GM12878 (cell line): ENCODE data around the gene CYP1B1. TPM values are rescaled to one million over a fixed set of nuclear protein-coding genes. Genes with fewer than 3 reads are reported as not detected.

Experiments
- ATAC-seq: fragments of 200-7000 bp; cut with Tn5 transposase; 3 replicates; pipeline ENCODE4 v1.9.1; 2020; ENCODE audit warnings: mild to moderate bottlenecking, moderate library complexity
- BruUV-seq: library from RNA; stranded (reverse); fragments of 400-500 nt; replicated peaks from 2 replicates; lab custom pipeline; 2021; lab: Mats Ljungman, UMichigan
- CTCF ChIA-PET: fragments of 300-600 bp; sonication (Branson Sonifier 250); formaldehyde crosslinking; extraction: SDS; loops from one replicate; lab custom pipeline; 2021; ENCODE audit warnings: inconsistent platforms; lab: Yijun Ruan, JAX
- POLR2A ChIA-PET: fragments of 350-600 bp; formaldehyde crosslinking; extraction: SDS; loops from one replicate; lab custom pipeline; 2021; ENCODE audit warnings: inconsistent platforms; lab: Charles Lee
- RAD21 ChIA-PET: fragments of 300-600 bp; sonication (Branson Sonifier 250); formaldehyde crosslinking; loops from one replicate; lab custom pipeline; 2023; ENCODE audit warnings: antibody characterized with exemption; ENCODE audit not compliant: unreplicated experiment; lab: Charles Lee
- SMC1A ChIA-PET: fragments of 300-600 bp; sonication (Branson Sonifier 250); formaldehyde crosslinking; loops from one replicate; lab custom pipeline; 2023; ENCODE audit not compliant: unreplicated experiment, uncharacterized antibody; lab: Charles Lee
- DNase-seq: peaks from one replicate; pipeline ENCODE4 v3.0.0-alpha.2; 2011; ENCODE audit warnings: low read depth, low spot score
- FAIRE-seq: peaks from 3 replicates; lab custom pipeline; 2011; peaks lifted over from hg19 to GRCh38; lab: Jason Lieb, UNC
- H2AFZ ChIP-seq: 2 replicates; pipeline ENCODE4 v1.6.0; 2011; ENCODE audit warnings: low read depth, low read length, control low read depth; ENCODE audit not compliant: control insufficient read depth
- H3K27ac ChIP-seq: 2 replicates; pipeline ENCODE4 v1.5.1; 2011; ENCODE audit warnings: control low read depth; ENCODE audit not compliant: control insufficient read depth, insufficient read depth
- H3K27me3 ChIP-seq, 2 experiments: replicated peaks in 1 of 2; 2 replicates each; pipeline versions ENCODE4 v1.6.0 to v1.6.1; 2011; ENCODE audit warnings: low read length in 1 of 2; ENCODE audit not compliant: control insufficient read depth in 2 of 2, insufficient read depth in 2 of 2
- H3K36me3 ChIP-seq, 2 experiments: 2 replicates each; pipeline ENCODE4 v1.5.1; 2011; ENCODE audit warnings: low read length in 1 of 2; ENCODE audit not compliant: control insufficient read depth in 2 of 2, insufficient read depth in 2 of 2
- H3K4me1 ChIP-seq: 2 replicates; pipeline ENCODE4 v1.6.1; 2011; ENCODE audit warnings: mild to moderate bottlenecking, low read length, moderate library complexity, mixed read lengths; ENCODE audit not compliant: control insufficient read depth, insufficient read depth
- H3K4me2 ChIP-seq: 2 replicates; pipeline ENCODE4 v1.6.0; 2011; ENCODE audit warnings: control low read depth; ENCODE audit not compliant: control insufficient read depth, insufficient read depth
- H3K4me3 ChIP-seq: fragments of 200-600 bp; sonication (generic); 2 replicates; pipeline ENCODE4 v1.5.1; 2016
- H3K79me2 ChIP-seq: 2 replicates; pipeline ENCODE4 v1.6.0; 2011; ENCODE audit warnings: low read length; ENCODE audit not compliant: control insufficient read depth, insufficient read depth
- H3K9ac ChIP-seq: 2 replicates; pipeline ENCODE4 v1.8.0; 2011; ENCODE audit warnings: low read length, control low read depth, mixed read lengths; ENCODE audit not compliant: control insufficient read depth, insufficient read depth
- H3K9me3 ChIP-seq: replicated peaks from 3 replicates; pipeline ENCODE4 v1.5.1; 2011; ENCODE audit warnings: mild to moderate bottlenecking, low read length; ENCODE audit not compliant: control insufficient read depth, insufficient read depth
- H4K20me1 ChIP-seq: 2 replicates; pipeline ENCODE4 v1.6.0; 2011; ENCODE audit not compliant: control insufficient read depth, insufficient read depth
- RBBP5 ChIP-seq: fragments of 200-600 bp; sonication (generic); conservative IDR thresholded peaks from 2 replicates; pipeline ENCODE4 v1.6.1; 2016
- SPI1 ChIP-seq: IDR thresholded peaks from 2 replicates; pipeline ENCODE4 v1.6.1; 2011; ENCODE audit warnings: low read depth, mild to moderate bottlenecking, low read length, moderate library complexity, borderline replicate concordance; ENCODE audit not compliant: insufficient read depth
- WGBS: methylation state at CpG from one replicate; pipeline ENCODE4 v1.1.6; 2016; ENCODE audit warnings: low lambda C conversion rate; ENCODE audit not compliant: insufficient replicate concordance, insufficient coverage; ENCODE audit errors: missing lambda C conversion rate; 5-methylcytosine and 5-hydroxymethylcytosine counted together
- in situ Hi-C: fragments of 300-500 bp; cut with MboI; formaldehyde crosslinking; loops from 9 replicates; pipeline ENCODE4 v1.14.3; 2018; ENCODE audit warnings: mixed read lengths
- intact Hi-C: fragments of 100-400 bp; cut with micrococcal nuclease; formaldehyde crosslinking; loops from one replicate; pipeline ENCODE4 v1.14.2; 2022; ENCODE audit not compliant: unreplicated experiment
- polyA plus RNA-seq, 11 experiments: library from polyadenylated mRNA; depleted of rRNA in 4 of 11; unstranded in 6 of 11; stranded (reverse) in 5 of 11; fragments of >200 nt; fragmentation: Nextera tagmentation in 4 of 11; fragmentation: Illumina TruSeq in 1 of 11; extraction: Ambion mirVana in 4 of 11; extraction: Trizol in 1 of 11; gene quantifications; 1 replicate in 1 of 11; 2 replicates in 10 of 11; pipeline versions ENCODE4 v1.2.1 to v1.2.3, GENCODE V29; 2011 to 2016; ENCODE audit warnings: inconsistent platforms in 2 of 11, missing spikeins in 2 of 11, low read depth in 1 of 11
- total RNA-seq, 4 experiments: library from RNA; depleted of rRNA in 3 of 4; stranded (reverse); fragments of >200 nt in 3 of 4; fragmentation: Illumina TruSeq in 1 of 4; extraction: Trizol in 1 of 4; gene quantifications; 2 replicates each; pipeline versions ENCODE4 v1.2.1 to v1.2.3, GENCODE V29; 2013 to 2021
- TF ChIP-seq, protein P1 (sequence below): fragments of 450-650 bp; IDR thresholded peaks from 2 replicates; pipeline ENCODE4 v1.6.1; 2017; ENCODE audit warnings: borderline replicate concordance

Gene CYP1B1
- total and polyA plus RNA-seq, 10 of the 15 experiments (the other 5 are each of a cell fraction or from before 2014, with no cell fraction given) = 0.35 to 29.7 (median 3.4) TPM

DNA sequence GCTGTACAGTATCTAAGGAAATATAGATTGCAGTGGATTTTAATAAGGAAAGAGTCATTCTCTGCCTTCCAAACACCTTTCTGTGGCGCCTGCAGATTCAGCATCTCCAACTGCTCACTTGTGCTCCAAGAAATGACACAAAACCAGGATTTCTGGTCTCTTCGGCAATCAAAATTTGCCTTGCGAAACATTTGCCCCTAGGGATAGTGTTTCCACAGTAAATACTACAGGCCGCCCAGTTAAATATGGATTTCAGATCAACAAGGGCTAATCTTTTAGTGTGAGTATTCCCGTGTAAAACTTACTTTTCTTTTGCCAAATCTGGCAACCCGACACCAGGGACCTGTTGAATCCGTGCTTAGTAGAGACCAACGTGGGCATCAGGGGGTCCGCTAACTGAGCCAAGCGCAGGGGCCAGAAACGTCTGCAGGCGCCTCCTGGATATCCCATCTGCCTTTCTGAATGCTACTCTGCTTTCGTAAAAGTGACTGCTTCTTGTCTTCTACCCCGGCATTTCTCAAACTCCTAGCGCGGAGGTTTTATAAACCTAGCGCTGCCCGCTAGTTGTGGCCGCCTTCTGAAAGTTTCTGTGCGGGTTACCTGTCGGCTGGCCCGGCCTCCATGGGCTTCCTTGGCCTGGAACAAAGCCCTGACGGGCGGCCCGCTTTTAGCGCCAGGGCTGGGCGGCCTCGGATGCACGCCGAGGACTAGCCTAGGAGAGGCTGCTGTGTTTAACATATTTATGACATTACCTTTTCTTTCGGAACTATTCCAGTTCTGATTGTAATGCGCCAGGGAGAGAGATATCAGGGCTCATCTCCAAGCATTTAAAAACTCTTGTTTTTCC, 2.5 kb downstream of the CYP1B1 start (continued):
- TF ChIP-seq, protein P1, sequence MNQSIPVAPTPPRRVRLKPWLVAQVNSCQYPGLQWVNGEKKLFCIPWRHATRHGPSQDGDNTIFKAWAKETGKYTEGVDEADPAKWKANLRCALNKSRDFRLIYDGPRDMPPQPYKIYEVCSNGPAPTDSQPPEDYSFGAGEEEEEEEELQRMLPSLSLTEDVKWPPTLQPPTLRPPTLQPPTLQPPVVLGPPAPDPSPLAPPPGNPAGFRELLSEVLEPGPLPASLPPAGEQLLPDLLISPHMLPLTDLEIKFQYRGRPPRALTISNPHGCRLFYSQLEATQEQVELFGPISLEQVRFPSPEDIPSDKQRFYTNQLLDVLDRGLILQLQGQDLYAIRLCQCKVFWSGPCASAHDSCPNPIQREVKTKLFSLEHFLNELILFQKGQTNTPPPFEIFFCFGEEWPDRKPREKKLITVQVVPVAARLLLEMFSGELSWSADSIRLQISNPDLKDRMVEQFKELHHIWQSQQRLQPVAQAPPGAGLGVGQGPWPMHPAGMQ = no peak

DNA sequence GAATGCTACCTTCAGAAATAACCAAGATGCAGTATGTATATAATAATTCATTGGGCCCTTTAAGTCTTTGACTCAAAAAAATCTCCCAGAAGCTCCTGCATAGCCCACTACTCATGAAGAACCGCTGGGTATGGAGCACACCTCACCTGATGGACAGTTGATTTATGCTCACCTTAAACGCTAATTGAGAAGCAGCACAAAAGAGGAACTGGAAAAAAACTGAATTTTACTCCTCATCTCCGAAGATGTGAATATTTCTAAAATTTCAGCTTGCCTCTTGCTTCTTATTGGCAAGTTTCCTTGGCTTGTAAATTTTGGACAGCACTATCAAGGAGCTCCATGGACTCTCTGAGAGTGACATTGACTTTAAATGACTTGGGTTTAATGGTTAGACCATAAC, 5.5 kb downstream of the CYP1B1 start:
- in situ Hi-C loops = no loop called here
- POLR2A ChIA-PET = no interaction called here
- H3K4me2 ChIP-seq = peak overlapping the region; percentile 31; the same call in 1 of the 2 replicates
- WGBS = 58% methylated on average over 3 of the region's 3 CpGs
- peak overlapping the region; percentile 7; the same call in 1 of the 2 replicates for H3K27ac ChIP-seq
- no peak overlapping the region for H2AFZ ChIP-seq
- no peaks in the 10 kb centered on the region for H4K20me1 ChIP-seq
- CTCF ChIA-PET = no interaction called here
- SMC1A ChIA-PET = interaction anchor here (1.1 to 1.2 kb wide), 3 partner anchors 32 to 204 kb away, joined by 3 read pairs; no protein-coding TSS in a partner anchor
- FAIRE-seq = no peak
- BruUV-seq = no TSS peak
- no peak for ATAC-seq
- peak overlapping the region; percentile 40 for H3K4me3 ChIP-seq
- peak overlapping the region; percentile 10; the same call in 1 of the 2 replicates for H3K9ac ChIP-seq
- intact Hi-C loops = loop anchor here (10.0 kb wide), 2 partner anchors 176 to 676 kb away; no protein-coding TSS in a partner anchor
- no peaks in the 10 kb centered on the region for H3K4me1 ChIP-seq
- no peak for DNase-seq
- H3K27me3 ChIP-seq = no peaks in the 10 kb centered on the region; a peak in 1 of 4 replicates
- peaks cover 54% of the 10 kb centered on the region for H3K79me2 ChIP-seq
- H3K9me3 ChIP-seq = peaks cover 2% of the 10 kb centered on the region; the same call in 2 of the 3 replicates
- H3K36me3 ChIP-seq = no peaks in the 10 kb centered on the region
- RAD21 ChIA-PET = interaction anchor here (0.8 to 1.3 kb wide), 2 partner anchors 32 to 88 kb away, joined by 3 read pairs; no protein-coding TSS in a partner anchor
- peak; percentile 87 for TF ChIP-seq SPI1
- no peak for TF ChIP-seq RBBP5
- TF ChIP-seq, all 136 proteins: peak for 1
